Peyer's patch (tissue), 4 donors: Measurements from ENCODE around the gene DIO3. TPM values are rescaled to one million over a fixed set of nuclear protein-coding genes. Genes with fewer than 3 reads are reported as not detected.

ENCODE experiments used
- DNase-seq, 3 donors: peaks; one replicate each; pipeline ENCODE4 v3.0.0-alpha.2; 2017 to 2019
- H3K27ac ChIP-seq, 4 donors: fragments of 200-600 bp; sonication (generic); one replicate each; pipeline ENCODE4 v1.5.1; 2016 to 2019
- H3K27me3 ChIP-seq, 2 donors: fragments of 200-600 bp; sonication (generic); one replicate each; pipeline ENCODE4 v1.5.1; 2019
- H3K36me3 ChIP-seq, 3 donors: fragments of 200-600 bp; sonication (generic); one replicate each; pipeline ENCODE4 v1.5.1; 2016 to 2019
- H3K4me1 ChIP-seq, 4 donors: fragments of 200-600 bp; sonication (generic); one replicate each; pipeline ENCODE4 v1.5.1; 2016 to 2019
- H3K4me3 ChIP-seq, 4 donors: fragments of 200-600 bp; sonication (generic); 1 replicate in 3 of 4; 2 replicates in 1 of 4; pipeline ENCODE4 v1.5.1; 2016 to 2019; ENCODE audit warnings: mild to moderate bottlenecking in 1 of 4
- H3K9me3 ChIP-seq, 4 donors: fragments of 200-600 bp; sonication (generic); one replicate each; pipeline ENCODE4 v1.5.1; 2016 to 2019; ENCODE audit warnings: mild to moderate bottlenecking in 1 of 4
- CTCF ChIP-seq, 6 experiments: fragments of 450-650 bp in 4 of 6; fragments of 200-600 bp in 2 of 6; sonication (generic) in 1 of 6; IDR thresholded peaks; one replicate each; pipeline ENCODE4 v1.5.1; 2017 to 2019; ENCODE audit warnings: antibody characterized with exemption in 6 of 6, mild to moderate bottlenecking in 3 of 6, moderate library complexity in 1 of 6
- POLR2A ChIP-seq, 2 donors: fragments of 450-650 bp; IDR thresholded peaks; one replicate each; pipeline ENCODE4 v1.5.1; 2017; ENCODE audit warnings: antibody characterized with exemption in 2 of 2, mild to moderate bottlenecking in 2 of 2, moderate library complexity in 2 of 2
- total RNA-seq, 4 donors: library from RNA; depleted of rRNA; stranded (reverse); fragments of >200 nt; gene quantifications; one replicate each; pipeline ENCODE4 v1.1.0, GENCODE V29; 2016

The DIO3 gene
- total RNA-seq: 1 to 10 TPM in 1 of 4 donors, under 1 TPM in 1, not detected in 2; 0.40 to 1.7 TPM

GRCh38 chr14:101561145-101561896 lies at the start of gene DIO3:
Gene DIO3 (plus strand): TSS chr14:101561495.
- Histone ChIP-seq H3K4me3 (peak within 1 kb of the TSS in 2 of 4 donors; percentile 48 to 59), H3K9me3 (peaks cover 0 to 14% (median 6%) of the 10 kb centered on the region in 4 donors), H3K27ac (no peak within 1 kb of the TSS), H3K4me1 (peaks cover 0 to 5% (median 0%) of the 10 kb centered on the region in 4 donors), H3K36me3 (no peaks in the 10 kb centered on the region), H3K27me3 (peaks cover 0 to 46% of the 10 kb centered on the region in 2 donors)
- DNase-seq: peak in 1 of 3 donors; percentile 58
- TF ChIP-seq POLR2A (IDR thresholded peaks at IDR 0.05) (no peak), CTCF (IDR thresholded peaks at IDR 0.05) (no peak)

- no peak overlapping the region for H3K27ac ChIP-seq
- no peak overlapping the region for H3K4me3 ChIP-seq
- no peak for TF ChIP-seq CTCF (IDR thresholded peaks at IDR 0.05)
- TF ChIP-seq POLR2A (IDR thresholded peaks at IDR 0.05): no peak
- H3K9me3 ChIP-seq: peaks cover 0 to 4% (median 0%) of the 10 kb centered on the region in 4 donors
- DNase-seq: no peak
- no peaks in the 10 kb centered on the region for H3K36me3 ChIP-seq
- no peaks in the 10 kb centered on the region for H3K4me1 ChIP-seq
- no peaks in the 10 kb centered on the region for H3K27me3 ChIP-seq
Measured at GRCh38 chr14:101511620-101512375, 49.5 kb upstream of the DIO3 start.

GRCh38 chr14:101512376-101512695 lies 49.0 kb upstream of the DIO3 start:
- no peak for DNase-seq
- Histone ChIP-seq H3K27ac (no peak overlapping the region), H3K4me3 (no peak overlapping the region), H3K4me1 (no peaks in the 10 kb centered on the region), H3K9me3 (peaks cover 0 to 4% (median 0%) of the 10 kb centered on the region in 4 donors), H3K27me3 (no peaks in the 10 kb centered on the region), H3K36me3 (no peaks in the 10 kb centered on the region)
- TF ChIP-seq CTCF (IDR thresholded peaks at IDR 0.05) (no peak), POLR2A (IDR thresholded peaks at IDR 0.05) (no peak)

- Histone ChIP-seq H3K4me1 (peaks cover 0 to 5% (median 0%) of the 10 kb centered on the region in 4 donors), H3K4me3 (no peak overlapping the region), H3K27ac (no peak overlapping the region), H3K27me3 (no peaks in the 10 kb centered on the region), H3K36me3 (no peaks in the 10 kb centered on the region), H3K9me3 (peaks cover 0 to 4% (median 0%) of the 10 kb centered on the region in 4 donors)
- TF ChIP-seq CTCF (IDR thresholded peaks at IDR 0.05) (no peak), POLR2A (IDR thresholded peaks at IDR 0.05) (no peak)
- DNase-seq: no peak
Measured at GRCh38 chr14:101514136-101514535, 47.2 kb upstream of the DIO3 start.

- TF ChIP-seq POLR2A (IDR thresholded peaks at IDR 0.05) (no peak), CTCF (IDR thresholded peaks at IDR 0.05) (no peak)
- no peak overlapping the region for H3K27ac ChIP-seq
- H3K4me3 ChIP-seq: no peak overlapping the region
- H3K9me3 ChIP-seq: peaks cover 0 to 4% (median 0%) of the 10 kb centered on the region in 4 donors
- no peaks in the 10 kb centered on the region for H3K36me3 ChIP-seq
- H3K4me1 ChIP-seq: peaks cover 0 to 5% (median 0%) of the 10 kb centered on the region in 4 donors
- no peaks in the 10 kb centered on the region for H3K27me3 ChIP-seq
- DNase-seq: no peak
Measured at GRCh38 chr14:101516401-101516800, 44.9 kb upstream of the DIO3 start.
